ENCODE data around the gene ZNHIT6.
"Not testable (repeated sequence)": the region's sequence is repeated elsewhere in the genome, so short reads cannot be mapped to it uniquely, and the experiment has no call there.

Gene ZNHIT6

DNA sequence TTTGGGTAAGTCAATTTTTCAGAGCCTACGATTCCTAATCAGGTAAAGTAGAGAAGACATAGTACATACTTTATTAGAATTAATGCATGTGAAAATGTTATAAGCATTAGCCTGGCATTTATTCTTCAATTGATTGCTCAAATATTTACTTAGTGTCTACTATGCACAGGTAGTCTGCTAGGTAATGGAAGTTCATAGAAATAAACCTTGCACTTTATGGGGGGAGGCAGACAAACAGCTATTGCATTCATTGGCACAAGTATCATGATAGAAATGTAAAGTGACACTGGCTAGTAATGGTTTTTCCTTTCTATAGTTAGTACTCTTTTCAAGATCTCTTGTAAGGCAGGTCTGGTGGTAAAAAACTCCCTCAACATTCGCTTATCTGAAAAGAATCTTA, 44.9 kb downstream of the ZNHIT6 start:
- DNase-seq, result no peak

DNA sequence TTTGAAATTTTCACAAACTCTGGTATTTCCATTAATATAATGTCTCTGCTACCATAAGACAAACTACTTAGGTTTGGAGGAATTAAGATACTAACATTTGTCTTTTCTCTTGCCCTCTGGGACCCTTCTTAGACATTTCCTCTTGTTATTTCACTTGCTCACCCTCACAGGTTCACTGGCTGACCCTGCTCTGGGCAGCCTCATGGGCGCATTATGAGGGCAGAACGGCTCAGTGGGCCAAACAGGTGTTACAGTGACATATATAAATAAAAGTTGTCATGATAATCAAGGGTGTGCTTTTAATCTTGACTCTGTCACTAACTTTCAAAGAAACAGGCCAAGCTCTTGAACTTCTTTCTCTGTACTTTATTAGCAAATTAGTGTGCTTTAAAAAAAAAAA, 46.5 kb downstream of the ZNHIT6 start:
- DNase-seq, result no peak

DNA sequence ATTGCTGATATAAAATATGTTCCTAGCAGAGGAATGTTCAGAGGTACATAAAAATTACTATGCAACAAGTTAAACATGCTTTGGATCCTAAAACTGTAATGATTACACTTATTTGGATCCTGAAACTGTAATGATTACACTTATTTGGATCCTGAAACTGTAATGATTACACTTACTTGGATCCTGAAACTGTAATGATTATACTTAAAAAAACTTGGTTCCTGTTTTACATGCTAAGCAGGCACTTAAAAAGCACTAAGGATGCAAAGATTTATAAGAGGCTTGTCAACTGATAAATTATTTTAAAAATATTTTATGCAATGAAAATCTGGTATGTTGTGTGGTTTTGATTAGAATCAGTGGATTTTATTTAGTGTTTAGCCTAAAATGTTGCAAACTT, 47.7 kb downstream of the ZNHIT6 start:
- DNase-seq, result no peak

GRCh38 chr1:85659174-85659573, 49.1 kb downstream of the ZNHIT6 start:
- DNase-seq, result no peak

GRCh38 chr1:85656948-85657347, 51.3 kb downstream of the ZNHIT6 start:
- no peak for DNase-seq

- DNase-seq, result no peak
Measured at GRCh38 chr1:85656256-85656655, 52.0 kb downstream of the ZNHIT6 start.

GRCh38 chr1:85655315-85655714, 52.9 kb downstream of the ZNHIT6 start:
- DNase-seq, result no peak

GRCh38 chr1:85654066-85654782, 54.0 kb downstream of the ZNHIT6 start:
- DNase-seq, result no peak

DNA sequence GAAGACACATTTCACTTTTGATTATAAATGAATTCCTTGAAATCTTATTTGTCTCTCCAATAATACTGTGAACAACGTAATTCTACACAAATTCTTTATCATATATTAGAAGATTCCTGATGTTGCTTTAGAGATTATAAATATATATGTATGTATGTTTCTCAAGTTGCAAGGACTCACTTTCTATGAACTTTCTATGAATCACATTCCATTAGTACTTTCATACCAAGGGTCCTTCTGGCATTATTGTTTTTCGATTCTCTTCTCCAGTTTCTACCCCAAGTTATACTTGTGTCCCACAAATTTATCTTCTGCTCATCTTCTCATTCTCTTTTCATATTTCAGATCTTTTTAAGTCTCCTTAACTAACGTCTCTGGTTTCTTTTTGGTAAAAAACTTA, 55.9 kb downstream of the ZNHIT6 start:
- DNase-seq, result no peak

DNA sequence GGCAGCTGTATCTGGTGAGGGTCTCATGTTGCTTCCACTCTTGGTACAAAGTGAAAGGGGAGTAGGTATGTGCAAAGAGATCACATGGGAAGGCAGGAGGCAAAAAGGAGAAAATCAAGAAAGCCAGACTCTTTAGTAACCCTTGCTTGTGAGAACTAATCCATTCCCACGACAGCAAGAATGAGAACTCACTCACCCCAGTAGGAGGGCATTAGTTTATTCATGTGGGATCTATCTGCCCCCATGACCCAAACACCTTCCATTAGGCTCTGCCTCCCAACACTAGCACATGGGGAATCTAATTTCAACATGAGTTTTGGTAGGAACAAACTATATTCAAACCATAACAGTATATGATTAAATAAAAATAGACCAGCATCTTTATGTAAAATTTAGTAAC, 57.6 kb downstream of the ZNHIT6 start:
- no peak for DNase-seq

- no peak for DNase-seq
Measured at GRCh38 chr1:85649591-85649990, 58.6 kb downstream of the ZNHIT6 start.

GRCh38 chr1:85641598-85642556, 66.4 kb downstream of the ZNHIT6 start:
- not testable (repeated sequence) for DNase-seq

GRCh38 chr1:85639920-85640319, 68.3 kb downstream of the ZNHIT6 start:
- DNase-seq, result not testable (repeated sequence)

GRCh38 chr1:85638412-85638811, 69.8 kb downstream of the ZNHIT6 start:
- no peak for DNase-seq

- DNase-seq, result no peak
Measured at GRCh38 chr1:85630493-85630892, 77.7 kb downstream of the ZNHIT6 start.

DNA sequence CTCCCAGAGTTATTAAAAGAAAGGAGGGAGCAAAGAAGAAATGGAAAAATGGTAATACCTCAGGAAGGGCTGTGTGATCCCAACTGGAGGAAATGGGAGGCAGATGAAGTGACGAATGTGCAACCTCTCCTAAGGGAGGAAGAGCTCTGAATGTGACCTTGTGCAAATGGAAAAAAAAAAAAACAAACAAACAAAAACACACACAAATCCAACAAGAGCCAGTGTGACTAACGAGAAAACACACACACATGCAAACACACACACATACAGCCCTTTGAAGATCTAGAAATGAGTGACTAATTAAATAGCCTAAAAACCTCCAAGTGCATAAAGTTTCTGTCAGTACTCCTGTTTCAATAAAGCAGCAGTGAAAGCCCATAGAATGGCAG, 78.7 kb downstream of the ZNHIT6 start:
- no peak for DNase-seq

- DNase-seq, result no peak
Measured at GRCh38 chr1:85628791-85629531, 79.3 kb downstream of the ZNHIT6 start.

- DNase-seq, result no peak
Measured at GRCh38 chr1:85626818-85627217, 81.4 kb downstream of the ZNHIT6 start.

DNA sequence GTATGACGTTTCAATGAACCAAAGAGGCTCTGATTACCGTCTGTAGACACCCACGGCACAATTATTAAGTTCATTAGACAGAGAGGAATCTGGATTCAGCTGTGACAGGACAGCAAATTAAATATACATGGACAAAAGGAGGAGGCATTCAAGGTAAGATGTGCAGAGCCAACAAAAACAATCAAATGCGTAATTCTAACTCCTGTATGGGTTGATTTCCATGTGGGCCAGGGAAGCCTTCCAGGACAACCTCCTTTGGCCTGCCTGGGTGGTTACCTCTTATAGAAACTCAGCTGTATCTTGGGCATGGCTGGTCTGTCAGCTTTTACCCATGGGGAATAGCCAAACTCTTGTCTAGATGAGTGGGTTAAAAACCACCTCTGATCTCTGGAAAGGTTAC, 83.9 kb downstream of the ZNHIT6 start:
- no peak for DNase-seq

GRCh38 chr1:85623061-85623471, 85.2 kb downstream of the ZNHIT6 start:
- DNase-seq, result no peak

DNA sequence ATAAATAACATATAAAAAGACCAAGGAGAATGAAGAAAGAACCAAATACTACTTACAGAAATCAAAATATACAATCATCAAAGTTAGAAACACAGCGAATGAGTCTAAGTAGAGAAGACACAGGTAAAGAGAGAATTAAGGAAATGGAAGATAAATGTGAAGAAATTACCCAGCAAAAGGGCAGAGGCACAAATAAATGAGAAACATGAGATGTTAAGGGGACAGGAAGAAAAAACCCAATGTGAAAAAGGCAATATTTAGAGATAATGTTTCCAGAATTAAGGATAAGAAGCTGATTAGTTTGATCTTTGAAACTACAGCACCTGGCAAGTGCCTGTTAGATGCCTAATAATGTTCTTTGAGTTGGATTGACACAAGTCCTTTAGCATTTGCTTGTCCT, 86.8 kb downstream of the ZNHIT6 start:
- DNase-seq, result no peak

GRCh38 chr1:85617633-85618100, 90.6 kb downstream of the ZNHIT6 start:
- no peak for DNase-seq

DNA sequence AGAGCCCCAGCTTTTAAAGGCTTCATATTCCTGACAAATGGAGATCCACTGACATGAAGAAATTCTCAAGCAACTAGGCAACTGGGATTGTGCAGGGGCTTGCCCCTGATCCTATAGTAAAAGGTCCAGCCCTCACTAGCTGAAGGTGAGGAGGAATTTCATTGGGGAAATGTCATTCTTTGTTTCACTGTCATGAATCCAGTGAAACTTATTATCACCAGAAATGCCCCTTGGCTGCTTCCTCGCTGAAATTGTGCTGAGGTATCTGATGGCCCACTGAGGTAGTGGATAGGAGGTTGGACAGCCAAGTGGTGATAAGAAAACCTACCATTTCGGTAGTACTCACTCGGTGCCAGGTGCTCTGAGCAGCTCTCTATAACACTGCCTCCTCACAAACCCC, 91.5 kb downstream of the ZNHIT6 start:
- no peak for DNase-seq

All from NCI-H446 (cell line).